NB4 (cell line): ENCODE measurements around the gene SNRPD3.

Experiments
- DNase-seq: peaks from one replicate; pipeline ENCODE4 v3.0.0; 2010; ENCODE audit warnings: low read depth
- H3K4me3 ChIP-seq: one replicate; pipeline ENCODE4 v1.5.1; 2011; ENCODE audit warnings: mild to moderate bottlenecking, low read depth, low read length, moderate library complexity
- CTCF ChIP-seq: IDR thresholded peaks from one replicate; pipeline ENCODE4 v1.5.1; 2012; ENCODE audit warnings: low read depth, low read length
- MAX ChIP-seq: IDR thresholded peaks from 2 replicates; pipeline ENCODE4 v1.6.1; 2011; ENCODE audit warnings: low read depth, low read length
- MYC ChIP-seq: IDR thresholded peaks from 2 replicates; pipeline ENCODE4 v1.6.1; 2011; ENCODE audit warnings: low read depth, low read length
- POLR2A ChIP-seq: IDR thresholded peaks from 2 replicates; pipeline ENCODE4 v1.6.1; 2011; ENCODE audit warnings: mild to moderate bottlenecking; ENCODE audit not compliant: insufficient read length; ENCODE audit errors: extremely low read depth

Gene SNRPD3

DNA sequence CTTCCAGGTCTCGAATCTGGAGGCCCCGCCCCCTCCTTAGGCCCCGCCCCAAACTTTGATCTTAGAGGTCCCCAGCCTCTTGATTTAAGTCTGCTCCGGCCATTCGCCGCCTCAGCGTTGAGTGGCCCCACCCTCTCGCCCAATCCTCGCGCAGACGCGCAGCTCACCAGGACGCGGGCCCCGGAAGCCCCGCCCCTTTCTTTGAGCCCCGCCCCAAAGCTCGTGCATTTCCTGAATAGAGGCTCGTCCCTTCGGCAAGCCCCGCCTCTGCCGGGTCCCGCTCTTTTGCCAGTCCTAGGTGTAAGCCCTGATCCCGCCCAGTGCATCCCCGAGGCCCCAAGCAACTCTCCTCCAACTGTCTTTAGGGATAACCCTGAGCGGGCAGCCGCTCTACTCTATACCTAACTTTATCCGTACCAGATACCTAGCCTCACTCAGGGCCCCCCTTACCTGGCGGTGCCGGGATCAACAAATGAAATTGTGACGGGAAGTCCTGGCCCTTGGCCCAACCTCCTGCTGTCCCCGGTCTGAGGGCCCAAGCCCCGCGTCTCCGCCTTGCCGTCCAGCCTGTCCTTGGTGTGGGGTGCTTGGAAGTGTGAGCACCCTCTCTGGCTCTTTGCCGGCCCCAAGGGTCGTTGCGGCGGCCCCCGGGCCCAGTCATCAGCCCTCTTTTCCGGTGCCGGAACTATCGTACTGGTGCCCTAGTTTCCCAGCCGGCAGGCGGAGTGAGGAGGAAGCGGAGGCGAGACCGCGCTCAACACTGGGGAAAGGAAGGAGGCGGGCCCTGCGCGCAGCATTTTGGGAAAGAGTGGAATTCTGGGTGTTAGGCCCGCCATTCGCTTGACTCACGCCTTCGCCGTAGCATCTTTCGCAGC is at the start of gene SNRPD3:
SNRPD3 (plus strand) TSS at position 835 of the 875 bp plus-strand sequence. CDS start 1,676 bp downstream, outside the sequence.
- no peak for TF ChIP-seq CTCF
- peak; percentile 86 for TF ChIP-seq MYC
- TF ChIP-seq POLR2A, result peak; percentile 54
- peak; percentile 68 for TF ChIP-seq MAX
- H3K4me3 ChIP-seq, result peak within 1 kb of the TSS; percentile 97
- peak; percentile 98 for DNase-seq

DNA sequence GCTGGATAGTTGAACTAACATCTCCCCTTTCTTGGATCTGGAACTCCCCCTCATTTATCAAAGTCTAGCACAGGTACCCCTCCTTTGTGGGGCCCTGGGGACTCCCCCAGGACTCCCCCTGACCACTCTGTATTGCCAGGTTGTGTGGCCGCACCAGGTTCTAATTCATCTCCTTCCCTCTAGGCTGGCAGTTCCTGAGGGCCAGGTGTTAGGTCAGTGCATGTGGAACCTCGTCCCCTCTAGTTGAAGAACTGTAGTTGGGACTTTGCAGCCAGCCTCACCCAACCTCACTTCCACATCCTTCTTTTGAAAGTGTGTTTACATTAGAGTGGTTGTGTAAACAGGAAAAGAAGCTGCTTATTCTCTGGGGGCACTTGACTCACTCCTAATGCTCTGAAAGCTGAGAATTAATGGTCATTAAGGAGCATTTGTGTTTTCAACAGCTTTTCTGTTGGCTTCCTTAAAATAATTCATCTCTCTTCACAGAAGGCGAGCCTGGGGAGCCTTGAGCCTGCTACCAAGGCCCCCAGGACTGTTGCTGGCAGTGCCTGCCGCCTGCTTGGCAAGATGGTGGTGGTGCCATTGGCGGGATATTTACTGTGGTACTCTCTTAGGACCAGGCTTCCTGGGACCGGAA is 48.9 kb upstream of the SNRPD3 start:
- no peak overlapping the region for H3K4me3 ChIP-seq
- peak; percentile 83 for DNase-seq
- TF ChIP-seq POLR2A (no peak), MAX (no peak), CTCF (no peak), MYC (no peak)

GRCh38 chr22:24507716-24508115 is 48.1 kb upstream of the SNRPD3 start:
- H3K4me3 ChIP-seq, result no peak overlapping the region
- TF ChIP-seq MAX, result no peak
- TF ChIP-seq CTCF, result no peak
- TF ChIP-seq MYC, result no peak
- no peak for TF ChIP-seq POLR2A
- no peak for DNase-seq

GRCh38 chr22:24510637-24511625 is 44.9 kb upstream of the SNRPD3 start:
- DNase-seq, result peak; percentile 94
- peak overlapping the region; percentile 37 for H3K4me3 ChIP-seq
- no peak for TF ChIP-seq CTCF
- TF ChIP-seq MAX, result 0 out of 2 replicates have a peak, but pooled peaks have one; percentile 12
- peak; percentile 30; the same call in 1 of the 2 replicates for TF ChIP-seq MYC

DNA sequence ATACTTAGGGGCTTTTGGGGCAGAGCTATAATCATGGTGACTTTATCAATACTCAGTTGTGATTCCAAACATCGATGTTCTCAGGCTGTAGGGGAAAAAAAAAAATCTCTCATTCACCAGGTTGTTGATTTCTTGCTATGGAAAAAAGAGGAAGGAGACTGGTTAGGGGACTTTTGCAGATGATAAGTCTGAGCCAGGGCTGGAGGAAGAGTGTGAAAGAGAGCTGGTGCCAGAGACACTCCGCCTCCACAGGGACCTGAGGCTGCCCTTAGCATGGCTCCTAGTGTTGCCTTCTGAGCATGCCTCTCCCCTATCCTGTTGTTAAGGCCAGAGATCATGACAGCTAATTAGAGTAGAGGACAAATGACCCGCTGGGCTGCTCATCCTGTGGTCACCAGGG is 43.8 kb upstream of the SNRPD3 start:
- DNase-seq, result peak; percentile 87
- TF ChIP-seq POLR2A (no peak), MAX (no peak), MYC (no peak), CTCF (no peak)

More for the DNA sequence above, 43.8 kb upstream of the SNRPD3 start:
- peak overlapping the region; percentile 28 for H3K4me3 ChIP-seq
